Colonic mucosa (tissue), 4 donors: Measurements from ENCODE around the gene EDC3. TPM values are rescaled to one million over a fixed set of nuclear protein-coding genes. Genes with fewer than 3 reads are reported as not detected.

Experiments
- DNase-seq: peaks from one replicate; pipeline ENCODE4 v3.0.0-alpha.2; 2020
- H3K27ac ChIP-seq: fragments of 200-600 bp; one replicate; pipeline ENCODE4 v1.8.0; 2021
- H3K27me3 ChIP-seq: fragments of 200-600 bp; one replicate; pipeline ENCODE4 v1.8.0; 2021
- H3K36me3 ChIP-seq: fragments of 200-600 bp; one replicate; pipeline ENCODE4 v1.8.0; 2021
- H3K4me1 ChIP-seq: fragments of 200-600 bp; one replicate; pipeline ENCODE4 v1.8.0; 2021; ENCODE audit warnings: mild to moderate bottlenecking
- H3K4me3 ChIP-seq: fragments of 200-600 bp; one replicate; pipeline ENCODE4 v1.8.0; 2021
- H3K9ac ChIP-seq, 2 donors: one replicate each; pipeline ENCODE4 v1.7.0; 2013; ENCODE audit warnings: control low read depth in 2 of 2, low read depth in 2 of 2, low read length in 2 of 2
- H3K9me3 ChIP-seq: fragments of 200-600 bp; one replicate; pipeline ENCODE4 v1.8.0; 2021
- CTCF ChIP-seq: fragments of 200-600 bp; IDR thresholded peaks from one replicate; pipeline ENCODE4 v1.8.0; 2022; ENCODE audit warnings: antibody characterized with exemption, mild to moderate bottlenecking
- intact Hi-C: fragments of 100-400 bp; cut with DNase I; formaldehyde crosslinking; loops from one replicate; pipeline ENCODE4 v1.14.1; 2022
- total RNA-seq, 2 donors: library from RNA; stranded (reverse); fragmentation: NEBNext Ultra II Directional in 1 of 2; extraction: Animal tissue kit (Norgen Biotek cat#: 25700) in 1 of 2; gene quantifications; one replicate each; pipeline ENCODE4 v1.2.1, GENCODE V29; 2021
- donor health status: healthy.
- donor health status: DM: no; HTN: no; CAD: no.
- donor health status: DM: no; HTN: no; CAD: no.

The EDC3 gene
- total RNA-seq, 2 donors from 2014 or later = 21.3 to 32.7 TPM

- Histone ChIP-seq H3K9me3 (no peaks in the 10 kb centered on the region), H3K4me3 (no peak overlapping the region), H3K4me1 (no peaks in the 10 kb centered on the region), H3K9ac (no peak overlapping the region), H3K27ac (no peak overlapping the region), H3K27me3 (no peaks in the 10 kb centered on the region), H3K36me3 (no peaks in the 10 kb centered on the region)
- intact Hi-C loops = no loop called here
- TF ChIP-seq CTCF = no peak
- no peak for DNase-seq
Measured at GRCh38 chr15:74657846-74658245, 38.0 kb downstream of the EDC3 start.

GRCh38 chr15:74656935-74657535, 38.8 kb downstream of the EDC3 start:
- Histone ChIP-seq H3K4me1 (no peaks in the 10 kb centered on the region), H3K9ac (no peak overlapping the region), H3K27ac (no peak overlapping the region), H3K27me3 (no peaks in the 10 kb centered on the region), H3K9me3 (no peaks in the 10 kb centered on the region), H3K4me3 (no peak overlapping the region), H3K36me3 (no peaks in the 10 kb centered on the region)
- intact Hi-C loops = no loop called here
- no peak for DNase-seq
- TF ChIP-seq CTCF = no peak

- DNase-seq = no peak
- H3K9ac ChIP-seq = no peak overlapping the region
- H3K27ac ChIP-seq = no peak overlapping the region
- peaks cover 5% of the 10 kb centered on the region for H3K36me3 ChIP-seq
- no peaks in the 10 kb centered on the region for H3K9me3 ChIP-seq
- H3K4me1 ChIP-seq = no peaks in the 10 kb centered on the region
- no peak for TF ChIP-seq CTCF
- intact Hi-C loops = no loop called here
- H3K4me3 ChIP-seq = no peak overlapping the region
- no peaks in the 10 kb centered on the region for H3K27me3 ChIP-seq
Measured at GRCh38 chr15:74655424-74655823, 40.4 kb downstream of the EDC3 start.

- Histone ChIP-seq H3K27me3 (no peaks in the 10 kb centered on the region), H3K27ac (no peak overlapping the region), H3K9me3 (no peaks in the 10 kb centered on the region), H3K36me3 (peaks cover 5% of the 10 kb centered on the region), H3K4me1 (no peaks in the 10 kb centered on the region), H3K9ac (peak overlapping the region in 1 of 2 donors; percentile 40), H3K4me3 (no peak overlapping the region)
- DNase-seq = no peak
- intact Hi-C loops = no loop called here
- no peak for TF ChIP-seq CTCF
Measured at GRCh38 chr15:74653426-74654102, 42.3 kb downstream of the EDC3 start.

GRCh38 chr15:74651242-74651741, 44.5 kb downstream of the EDC3 start:
- TF ChIP-seq CTCF = no peak
- Histone ChIP-seq H3K27ac (no peak overlapping the region), H3K36me3 (peaks cover 5% of the 10 kb centered on the region), H3K4me1 (no peaks in the 10 kb centered on the region), H3K9me3 (no peaks in the 10 kb centered on the region), H3K9ac (no peak overlapping the region), H3K27me3 (no peaks in the 10 kb centered on the region), H3K4me3 (no peak overlapping the region)
- intact Hi-C loops = no loop called here
- no peak for DNase-seq
